ENCODE results near the gene NEURL1B.
"Not testable (repeated sequence)": the region's sequence is repeated elsewhere in the genome, so short reads cannot be mapped to it uniquely, and the experiment has no call there.

The NEURL1B gene

DNA sequence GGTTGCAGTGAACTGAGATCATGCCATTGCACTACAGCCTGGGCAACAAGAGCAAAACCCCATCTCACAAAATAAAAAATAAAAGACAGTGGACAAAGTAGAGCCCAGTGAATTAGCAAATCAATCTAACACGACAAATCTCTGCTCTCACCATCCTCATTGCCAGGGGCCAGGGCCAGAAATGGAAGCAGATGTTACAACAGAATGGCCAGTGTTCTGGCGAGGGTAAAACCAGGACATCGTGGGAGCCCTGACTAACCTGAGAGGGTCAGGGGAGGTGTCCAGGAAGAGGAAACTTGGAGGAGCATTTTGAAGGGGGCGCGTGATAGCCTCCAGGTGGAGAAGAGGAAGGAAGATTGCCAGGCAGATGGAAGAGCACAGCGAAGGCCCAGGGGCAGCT lies 58.4 kb downstream of the NEURL1B start:
- DNase-seq: no peak

DNA sequence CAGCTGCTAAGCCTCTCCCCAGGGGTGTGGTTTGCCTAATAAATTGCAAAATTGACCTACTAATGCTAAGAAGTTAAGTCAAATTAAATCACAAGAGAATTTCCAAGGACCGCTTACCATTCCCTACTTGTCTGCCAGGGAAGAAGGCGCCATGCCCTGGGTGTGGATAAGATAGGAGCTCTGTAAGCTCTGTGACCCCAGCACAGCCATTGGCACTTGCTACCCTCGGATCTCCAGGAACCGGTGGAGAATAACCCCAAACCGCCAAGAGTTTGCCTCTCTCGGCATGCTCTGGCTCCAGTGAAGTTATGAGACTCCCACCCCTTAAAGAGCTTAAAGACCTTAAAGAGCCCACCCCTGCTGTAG lies 58.9 kb downstream of the NEURL1B start:
- DNase-seq: no peak

DNA sequence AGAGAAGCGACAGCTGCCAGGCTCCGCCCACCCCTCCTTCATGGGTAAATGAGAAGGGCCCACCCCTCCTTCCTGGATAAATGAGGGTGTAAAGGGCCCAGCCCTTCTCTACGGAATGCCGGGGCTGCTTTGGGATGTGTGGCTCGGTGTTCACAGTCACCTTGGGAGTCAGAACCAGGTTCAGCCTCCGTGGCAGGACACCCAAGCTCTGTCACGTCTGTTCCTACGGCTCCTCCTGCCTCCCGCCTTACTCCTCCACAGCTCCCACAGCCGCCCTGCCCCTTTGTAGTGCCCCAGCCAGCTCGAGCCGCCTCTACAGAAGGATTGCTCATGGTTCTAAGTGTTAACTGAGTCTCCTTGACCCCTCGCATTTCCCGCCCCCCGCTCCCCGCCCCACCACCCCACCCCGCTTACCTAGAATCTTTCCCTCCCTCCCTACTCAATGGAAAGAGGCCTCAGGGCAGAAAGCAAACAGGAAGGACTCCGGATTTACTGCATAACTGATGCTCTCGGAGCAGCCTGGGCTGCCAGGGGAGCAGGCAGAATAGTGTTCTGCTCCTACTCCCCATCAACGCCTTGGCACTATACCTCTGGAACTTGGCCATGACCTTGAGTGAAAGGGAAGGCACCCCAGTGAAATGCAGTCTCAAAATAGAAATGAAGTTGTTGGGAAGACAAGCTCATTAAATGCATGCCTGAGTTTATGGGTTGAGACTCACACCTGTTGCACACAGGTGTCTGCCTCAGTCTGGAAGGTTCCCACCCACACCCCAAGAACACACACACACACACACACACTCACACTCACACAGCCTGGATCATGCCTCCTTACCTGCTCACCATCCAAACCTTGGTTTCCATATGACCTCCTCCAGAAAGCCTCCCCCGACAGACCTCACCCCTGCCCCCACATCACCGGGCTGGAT lies 59.6 kb downstream of the NEURL1B start:
- DNase-seq: peak; percentile 8

DNA sequence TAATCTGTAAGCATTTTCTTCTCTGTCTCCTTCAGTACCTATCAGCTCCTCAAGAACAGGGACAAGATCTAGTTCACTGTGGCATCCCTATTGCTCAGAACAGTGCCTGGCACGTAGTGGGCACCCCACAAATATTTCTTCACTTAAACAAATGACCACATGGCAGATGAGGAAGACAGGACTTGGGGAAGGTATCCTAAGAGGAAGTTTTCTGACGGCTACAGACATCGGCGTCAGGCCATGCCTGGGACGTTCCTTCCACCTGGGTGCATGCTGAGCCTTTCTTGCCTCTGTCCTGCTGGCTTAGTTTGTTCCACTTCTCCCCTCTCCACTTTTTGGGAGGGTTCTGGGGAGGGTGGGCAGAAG lies 60.2 kb downstream of the NEURL1B start:
- no peak for DNase-seq

DNA sequence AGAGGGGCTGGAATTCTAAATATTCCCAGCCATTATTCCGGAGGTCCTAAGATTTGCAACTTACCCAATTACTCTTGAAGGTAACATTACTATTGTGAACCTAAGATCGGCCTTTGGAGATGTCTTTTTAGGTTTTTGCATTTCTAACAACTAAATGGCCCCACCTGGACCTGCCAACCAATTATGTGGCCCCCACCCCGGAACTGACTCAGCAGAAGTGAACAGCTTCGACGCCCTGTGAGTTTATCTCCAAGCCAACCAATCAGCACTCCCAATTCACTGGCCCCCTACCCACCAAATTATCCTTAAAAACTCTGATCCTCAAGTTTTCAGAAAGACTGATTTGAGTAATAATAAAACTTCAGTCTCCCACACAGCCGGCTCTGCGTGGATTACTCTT lies 62.9 kb downstream of the NEURL1B start:
- no peak for DNase-seq

DNA sequence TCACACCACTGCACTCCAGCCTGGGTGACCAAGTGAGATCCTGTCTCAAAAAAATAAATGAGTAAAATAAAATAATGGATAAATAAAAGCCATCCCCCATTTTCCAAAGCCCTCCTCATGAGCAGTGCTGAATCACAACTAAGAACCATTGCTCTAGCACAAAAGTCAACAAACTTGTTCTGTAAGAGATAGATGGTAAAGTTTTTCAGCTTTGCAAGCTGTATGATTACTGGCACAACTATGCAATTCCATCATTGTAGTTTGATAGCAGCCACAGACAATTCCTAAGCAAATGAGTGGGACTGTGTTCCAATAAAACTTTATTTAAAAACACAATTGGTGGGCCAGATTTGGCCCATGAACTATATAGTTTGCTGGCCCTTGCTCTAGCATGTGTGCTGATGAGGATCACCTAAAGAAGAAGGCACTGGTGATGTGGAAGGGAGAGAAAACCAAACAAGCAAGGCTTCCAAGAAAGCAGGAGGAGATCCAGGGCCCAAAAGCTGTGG lies 64.6 kb downstream of the NEURL1B start:
- no peak for DNase-seq

DNA sequence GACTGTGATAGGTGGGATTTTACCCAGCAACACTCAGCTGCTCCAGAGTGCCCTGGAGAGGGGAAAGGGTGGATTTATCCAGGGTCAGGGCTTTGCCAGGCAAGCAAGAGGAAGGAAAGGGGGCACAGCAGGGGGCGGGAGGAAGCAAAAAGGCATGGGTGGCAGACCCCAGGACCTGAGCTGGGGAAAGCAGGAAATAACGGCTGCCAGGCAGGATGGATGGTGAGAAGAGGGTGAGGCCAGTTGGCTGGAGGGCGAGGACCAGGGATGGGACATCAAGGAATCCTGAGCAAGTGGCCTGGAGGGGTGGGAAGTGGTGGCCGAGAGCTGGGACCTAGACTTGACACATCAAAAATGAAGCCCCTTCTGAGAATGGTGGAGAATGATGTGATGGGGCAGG lies 65.7 kb downstream of the NEURL1B start:
- no peak for DNase-seq

DNA sequence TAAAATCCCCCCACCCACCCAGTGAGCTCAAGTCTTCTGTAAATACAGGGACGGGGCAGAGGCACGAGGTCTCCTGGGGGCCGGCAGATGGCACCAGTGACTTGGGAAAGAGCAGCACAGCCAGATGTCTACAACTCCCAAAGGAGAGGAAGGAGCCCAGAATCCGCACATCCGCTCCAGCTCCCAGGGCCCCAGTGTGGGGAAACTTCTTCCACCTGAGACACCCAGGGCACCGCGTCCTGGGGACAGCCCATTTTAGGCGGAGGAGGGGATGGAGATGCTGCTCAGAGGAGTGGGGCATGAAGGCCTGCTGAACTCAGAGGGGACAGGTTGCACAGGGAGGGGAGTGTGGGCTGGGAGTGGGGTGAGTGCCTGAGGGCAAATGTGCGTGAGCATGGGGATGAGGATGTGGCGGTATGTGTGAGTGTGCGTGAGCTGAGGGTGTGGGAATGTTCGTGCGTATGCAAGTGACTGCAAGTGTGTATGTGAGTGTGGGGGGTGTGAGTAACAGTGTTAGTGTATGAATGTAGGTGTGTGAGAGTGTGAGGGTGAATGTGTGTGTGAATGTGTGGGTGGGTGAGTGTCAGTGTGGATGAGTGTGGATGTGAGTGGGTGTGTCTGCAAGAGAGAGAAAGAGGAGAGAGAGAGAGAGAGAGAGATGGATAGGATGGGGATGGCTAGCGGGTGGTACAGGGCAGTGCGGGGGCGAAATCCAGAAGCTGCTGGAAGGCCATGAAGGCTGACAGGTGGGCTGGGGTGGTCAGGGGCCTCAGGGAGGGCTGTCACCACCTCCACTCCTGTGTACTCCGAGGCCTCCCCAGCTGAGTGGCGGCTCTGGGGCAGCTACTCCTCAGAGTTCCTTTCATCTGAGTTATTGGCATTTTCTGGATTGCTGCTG lies 66.5 kb downstream of the NEURL1B start:
- no peak for DNase-seq

DNA sequence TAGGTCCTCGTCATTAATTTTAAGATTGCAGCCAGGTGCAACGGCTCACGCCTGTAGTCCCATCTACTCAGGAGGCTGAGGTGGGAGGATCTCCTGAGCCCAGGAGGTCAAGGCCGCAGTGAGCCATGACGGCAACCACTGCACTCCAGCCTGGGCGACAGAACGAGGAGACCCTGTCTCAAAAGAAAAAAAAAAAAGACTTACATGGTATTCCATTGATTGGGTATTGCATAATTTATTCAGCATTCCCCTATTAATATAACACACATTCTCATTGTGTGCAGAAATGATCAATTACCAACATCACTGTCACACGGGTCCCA lies 67.1 kb downstream of the NEURL1B start:
- DNase-seq: no peak

DNA sequence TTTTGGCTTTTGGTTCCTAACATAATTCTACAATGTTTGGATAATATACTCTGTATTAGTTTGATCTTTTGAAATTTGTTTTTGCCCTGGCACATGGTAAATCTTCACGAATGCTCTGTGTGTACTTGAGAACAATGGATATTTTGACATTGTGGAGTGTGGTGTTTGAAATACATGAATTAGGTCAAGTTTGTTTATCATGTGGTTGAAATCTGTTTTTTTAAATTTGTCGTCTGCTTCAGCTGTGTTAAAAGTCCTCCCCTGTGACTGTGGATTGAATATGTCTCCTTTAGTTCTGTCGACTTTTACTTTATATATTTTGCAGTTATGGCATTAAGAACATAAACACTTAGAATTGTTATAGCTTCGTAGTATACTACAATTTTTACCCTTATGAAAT lies 69.6 kb downstream of the NEURL1B start:
- DNase-seq: no peak

DNA sequence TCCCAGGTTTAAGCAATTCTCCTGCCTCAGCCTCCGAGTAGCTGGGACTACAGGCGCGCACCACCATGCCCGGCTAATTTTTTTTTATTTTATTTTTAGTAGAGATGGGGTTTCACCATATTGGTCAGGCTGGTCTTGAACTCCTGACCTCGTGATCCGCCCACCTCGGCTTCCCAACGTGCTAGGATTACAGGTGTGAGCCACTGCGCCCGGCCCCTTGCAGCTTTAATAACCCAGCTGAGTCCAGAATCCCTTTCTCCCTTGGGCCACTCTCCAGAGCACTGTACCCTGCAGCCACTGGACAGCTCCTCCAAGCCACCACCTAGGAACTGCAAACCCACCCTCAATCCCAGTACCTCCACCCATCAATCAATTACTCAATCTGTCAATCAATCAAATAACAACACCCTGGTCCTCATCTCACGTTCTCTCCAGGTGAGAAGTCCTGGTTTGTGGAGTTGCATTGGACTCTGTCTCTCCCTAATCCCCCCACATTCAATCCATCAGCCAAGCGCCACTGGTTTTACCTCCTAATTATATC lies 70.3 kb downstream of the NEURL1B start:
- DNase-seq: not testable (repeated sequence)

DNA sequence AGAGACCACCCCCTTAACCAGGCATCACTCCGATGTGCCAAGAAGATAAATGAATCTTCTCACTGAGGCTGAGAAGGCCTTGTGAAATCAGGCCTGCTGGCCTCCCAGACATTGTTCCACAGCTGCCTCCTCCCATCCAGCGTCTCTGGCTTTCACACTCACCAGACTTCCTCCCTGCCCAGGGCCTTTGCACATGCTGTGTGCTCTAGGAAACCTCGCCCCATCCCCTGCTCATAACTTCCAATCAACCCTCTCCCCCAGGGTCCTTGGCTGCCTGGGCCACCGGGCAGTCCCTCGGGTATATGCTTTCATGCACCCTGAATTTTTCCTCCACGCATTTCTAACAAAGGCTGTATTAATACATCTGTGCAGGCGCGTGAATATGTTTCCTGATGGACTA lies 71.5 kb downstream of the NEURL1B start:
- DNase-seq: no peak

DNA sequence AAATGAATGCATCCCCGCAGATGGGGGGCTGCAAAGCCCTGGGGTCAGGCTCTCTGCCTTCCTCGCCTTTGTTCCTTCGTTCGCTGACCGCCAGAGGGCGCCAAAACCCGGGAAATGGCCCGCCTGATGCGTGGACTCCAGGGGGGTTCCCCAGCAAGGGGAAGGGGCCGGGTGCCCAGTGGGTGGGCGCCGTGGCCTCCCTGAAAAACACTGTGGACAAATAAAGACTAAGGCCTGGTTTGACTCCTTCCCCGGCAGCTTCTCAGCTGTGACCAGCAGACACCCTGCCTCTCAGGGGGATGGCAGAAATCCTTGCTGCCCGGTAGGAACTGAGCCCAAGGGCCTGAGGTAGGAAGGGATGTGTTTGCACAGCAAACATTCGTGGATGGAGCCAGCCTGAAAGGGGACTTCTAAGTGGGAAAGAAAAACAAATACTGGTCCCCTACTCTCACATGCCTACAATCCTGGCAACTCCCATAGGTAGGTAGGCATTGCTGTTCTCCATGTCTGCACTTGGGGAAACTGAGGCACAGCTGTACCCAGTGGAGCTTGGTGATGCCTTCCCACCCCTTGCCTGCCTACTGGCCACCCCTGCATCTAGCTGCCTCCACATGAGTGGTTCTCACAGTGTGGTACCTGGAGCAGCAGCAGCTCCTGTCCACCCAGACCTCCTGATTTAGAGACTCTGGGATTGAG lies 72.2 kb downstream of the NEURL1B start:
- DNase-seq: peak; percentile 78

DNA sequence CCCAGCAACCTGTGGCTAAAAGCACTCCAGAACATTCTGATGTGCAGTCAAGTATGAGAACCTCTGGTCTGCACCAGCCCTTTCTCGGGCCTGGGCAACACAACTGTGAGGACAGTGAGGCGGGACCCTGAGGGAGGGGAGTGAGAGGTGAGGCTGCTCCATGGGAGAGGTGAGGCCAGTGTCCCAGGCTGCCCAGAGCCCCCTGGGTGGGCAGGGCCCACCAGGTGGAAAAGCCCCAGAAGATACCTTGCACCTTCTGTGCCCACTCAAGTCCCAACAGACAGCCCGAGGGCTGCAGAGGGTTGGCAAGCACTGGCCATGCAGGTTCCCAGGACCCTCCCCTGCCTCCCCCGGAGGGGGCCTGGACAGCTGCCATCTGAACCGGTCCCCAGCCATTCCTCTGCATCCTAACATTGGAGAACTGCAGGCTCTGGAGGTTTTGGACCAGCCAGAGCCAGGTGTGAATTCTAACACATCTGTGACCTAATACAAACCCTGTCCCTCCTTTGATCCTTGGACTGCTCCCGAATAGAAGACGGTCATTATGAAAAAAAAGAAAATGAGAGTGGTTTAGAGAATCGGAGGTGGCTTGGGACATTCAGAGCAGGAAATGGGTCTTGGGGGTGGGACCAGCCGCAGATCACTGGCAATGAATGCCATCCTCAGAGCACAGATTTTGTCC lies 72.9 kb downstream of the NEURL1B start:
- no peak for DNase-seq

DNA sequence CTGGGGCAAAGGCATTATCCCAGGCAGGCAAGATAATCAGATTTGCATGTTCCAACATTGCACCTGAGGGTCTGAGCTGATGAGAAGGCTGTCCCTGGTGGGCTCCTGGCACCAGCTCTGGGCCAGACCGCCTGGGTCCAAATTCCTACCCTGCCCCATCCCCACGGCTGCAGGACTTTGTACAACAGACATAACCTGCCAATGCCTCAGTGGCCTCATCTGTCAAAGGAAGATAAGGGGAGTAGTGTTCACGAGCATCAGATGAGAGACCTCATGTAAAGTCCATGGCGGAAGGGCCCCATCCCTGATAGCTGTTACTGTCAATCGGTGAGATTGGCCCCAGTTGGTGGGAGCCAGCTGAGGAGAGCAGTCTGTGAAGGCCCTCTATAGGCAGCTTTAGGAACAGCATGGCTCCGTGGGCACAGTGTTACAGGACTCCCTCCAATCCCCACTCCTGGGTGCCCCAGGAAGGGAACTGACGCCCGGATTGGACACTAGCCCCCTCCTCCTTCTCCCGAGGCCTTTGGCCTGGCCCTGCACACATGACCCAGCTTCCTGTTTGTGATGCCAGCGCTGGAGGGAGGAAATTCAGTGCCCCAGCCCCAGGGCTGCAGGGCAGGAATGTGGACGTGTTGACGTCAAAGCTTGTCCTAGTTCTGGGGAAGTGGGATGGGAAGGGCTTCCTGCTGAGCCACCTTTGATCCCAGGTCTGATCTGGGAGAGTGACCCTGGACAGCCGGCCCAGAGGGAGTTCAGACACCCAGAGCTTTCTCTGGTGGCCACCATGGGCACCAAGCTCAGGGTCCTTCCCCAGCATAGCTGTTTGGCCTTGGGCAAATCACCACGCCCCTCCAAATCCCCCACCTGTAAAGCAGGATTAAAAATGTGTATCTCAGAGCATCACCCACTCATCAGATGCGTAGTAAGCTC lies 73.7 kb downstream of the NEURL1B start:
- peak; percentile 66 for DNase-seq

DNA sequence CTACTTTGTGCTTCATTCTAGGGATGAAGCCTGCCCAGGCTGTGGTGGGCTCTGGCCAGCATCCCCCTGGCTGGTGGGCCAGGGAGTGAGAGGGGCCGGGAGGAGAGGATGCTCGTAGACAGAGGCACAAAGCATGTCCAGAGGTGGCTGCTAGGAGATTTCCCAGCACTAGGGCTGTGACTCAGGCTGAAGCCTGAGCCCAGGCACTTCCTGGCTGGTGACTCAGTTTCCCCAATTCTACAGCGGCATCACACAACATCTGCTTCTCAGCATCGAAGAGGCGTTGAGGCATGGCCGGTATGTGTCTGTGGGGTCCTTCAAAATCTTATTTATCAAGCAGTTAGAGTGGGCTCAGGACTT lies 74.3 kb downstream of the NEURL1B start:
- no peak for DNase-seq

DNA sequence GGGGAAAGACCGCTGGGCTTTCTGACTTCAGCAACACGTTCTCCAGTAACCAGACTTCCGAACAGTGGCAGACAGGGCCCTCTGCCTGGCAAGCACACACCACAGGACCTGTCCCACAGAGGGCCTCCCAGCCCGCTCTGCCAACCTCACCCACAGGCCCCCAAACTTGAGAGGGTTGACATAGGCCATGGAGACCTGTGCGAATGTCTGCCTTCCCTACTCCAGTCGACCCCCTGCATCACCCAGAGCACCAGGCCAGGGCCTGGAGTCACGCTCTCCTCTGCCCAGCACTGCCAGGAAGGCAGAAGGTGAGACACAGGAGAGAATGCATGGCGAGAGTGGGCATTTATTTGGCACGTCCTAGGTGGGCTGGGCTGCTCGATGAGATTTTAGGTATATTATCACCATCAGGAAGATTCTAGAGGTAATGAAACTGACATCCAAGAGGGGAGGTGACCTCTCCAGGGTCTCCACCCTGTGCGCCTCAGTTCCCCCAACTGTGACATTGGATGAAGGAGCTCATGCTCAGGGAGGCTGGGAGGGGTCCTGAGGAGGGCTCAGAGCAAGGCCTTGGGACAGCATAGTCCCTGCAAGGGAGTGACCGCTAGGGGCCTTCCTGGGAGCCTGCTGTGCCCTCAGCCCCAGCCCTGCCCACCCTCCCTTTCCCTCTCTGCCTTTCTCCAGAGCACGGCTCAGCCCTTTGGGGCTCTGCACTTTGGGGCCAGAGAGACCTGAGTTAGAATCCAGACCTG lies 75.0 kb downstream of the NEURL1B start:
- DNase-seq: no peak

DNA sequence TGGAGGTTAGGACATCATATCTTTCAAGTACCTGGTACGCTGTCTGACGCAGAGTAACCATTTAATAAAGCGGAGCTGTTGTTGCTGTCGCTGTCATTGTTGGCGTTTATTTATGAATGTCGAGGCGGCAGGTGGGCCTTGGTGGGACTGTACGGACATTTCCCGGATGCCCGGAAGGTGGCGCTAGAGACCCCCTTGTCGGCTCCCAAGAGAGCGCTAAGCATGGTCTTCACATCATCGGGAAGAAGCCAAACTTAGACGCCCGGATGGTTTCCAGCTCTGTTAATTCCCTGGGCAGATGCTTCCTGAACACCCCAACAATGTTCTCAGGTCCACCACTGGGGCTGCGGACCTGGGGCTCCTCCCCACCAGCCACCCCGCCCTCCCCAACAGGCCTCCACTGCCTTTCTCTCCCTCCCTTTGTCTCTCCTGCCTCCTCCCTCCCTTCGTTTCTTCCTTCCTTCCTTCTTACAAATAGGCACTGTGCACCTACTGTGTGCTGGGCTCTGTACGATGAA lies 75.8 kb downstream of the NEURL1B start:
- peak; percentile 87 for DNase-seq

DNA sequence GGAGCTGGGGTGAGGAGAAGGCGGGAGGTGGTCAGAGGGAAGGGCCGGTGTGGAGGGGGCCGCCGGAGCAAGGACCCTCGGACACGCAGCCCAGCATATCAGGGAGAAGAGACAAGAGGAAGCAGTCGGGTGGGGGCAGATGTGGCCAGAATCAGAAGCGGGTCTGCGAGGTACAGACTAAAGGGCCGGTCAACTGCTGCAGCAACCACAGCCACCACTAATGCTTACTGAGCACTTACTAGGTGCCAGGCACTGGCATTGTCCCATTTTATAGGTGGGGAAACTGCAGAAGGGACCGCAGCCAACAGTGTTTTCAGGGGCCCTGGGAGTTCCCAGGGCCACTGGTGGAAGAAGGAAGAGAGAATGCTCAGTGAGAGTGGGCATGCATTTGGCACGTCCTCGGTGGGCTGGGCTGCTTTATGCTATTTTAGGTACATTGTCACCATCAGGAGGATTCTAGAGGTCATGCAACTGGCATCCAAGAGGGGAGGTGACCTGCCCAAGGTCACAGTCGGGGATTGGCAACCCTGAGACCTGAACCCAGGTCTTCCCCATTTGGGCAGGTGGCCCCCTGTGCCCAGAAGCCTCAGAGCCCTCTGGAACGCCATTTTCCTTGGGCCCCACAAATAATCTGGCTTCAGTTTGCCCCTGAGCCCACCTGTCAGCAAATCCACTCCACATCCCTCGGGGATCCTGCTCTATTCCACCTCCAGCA lies 76.6 kb downstream of the NEURL1B start:
- DNase-seq: no peak
